H9 (cell line): ENCODE results near the gene BMPER. TPM values are rescaled to one million over a fixed set of nuclear protein-coding genes. Genes with fewer than 3 reads are reported as not detected.

Source experiments
- DNase-seq: peaks from one replicate; pipeline ENCODE4 v3.0.0-alpha.2; 2017
- H2AFZ ChIP-seq: one replicate; pipeline ENCODE4 v1.6.1; 2013; ENCODE audit warnings: mild to moderate bottlenecking, low read length, control low read depth, moderate library complexity
- H2AK5ac ChIP-seq: 2 replicates; pipeline ENCODE4 v1.6.1; 2013; ENCODE audit warnings: low read length, control low read depth, mixed read lengths; ENCODE audit not compliant: insufficient read length
- H2BK120ac ChIP-seq: one replicate; pipeline ENCODE4 v1.6.1; 2013; ENCODE audit warnings: low read depth, mild to moderate bottlenecking, low read length, control low read depth, inconsistent platforms; ENCODE audit not compliant: poor library complexity, severe bottlenecking
- H2BK12ac ChIP-seq: 2 replicates; pipeline ENCODE4 v1.6.1; 2013; ENCODE audit warnings: low read length, control low read depth, mixed read lengths, low read depth; ENCODE audit not compliant: insufficient read length
- H2BK15ac ChIP-seq: 2 replicates; pipeline ENCODE4 v1.6.1; 2013; ENCODE audit warnings: low read depth, low read length, control low read depth
- H2BK20ac ChIP-seq: one replicate; pipeline ENCODE4 v1.6.1; 2013; ENCODE audit warnings: low read depth, mild to moderate bottlenecking, low read length, control low read depth, inconsistent platforms; ENCODE audit not compliant: poor library complexity, severe bottlenecking
- H2BK5ac ChIP-seq: 2 replicates; pipeline ENCODE4 v1.6.1; 2013; ENCODE audit warnings: low read length, control low read depth, mixed read lengths; ENCODE audit not compliant: insufficient read length
- H3K14ac ChIP-seq: 2 replicates; pipeline ENCODE4 v1.6.1; 2013; ENCODE audit warnings: low read length, control low read depth; ENCODE audit not compliant: insufficient read depth
- H3K18ac ChIP-seq: 2 replicates; pipeline ENCODE4 v1.6.1; 2013; ENCODE audit warnings: low read depth, mild to moderate bottlenecking, mixed read lengths, low read length, control low read depth; ENCODE audit not compliant: insufficient read length
- H3K23ac ChIP-seq: 2 replicates; pipeline ENCODE4 v1.6.1; 2013; ENCODE audit warnings: low read length, control low read depth, mixed read lengths, low read depth; ENCODE audit not compliant: insufficient read length
- H3K23me2 ChIP-seq: 2 replicates; pipeline ENCODE4 v1.6.1; 2013; ENCODE audit warnings: low read depth, mild to moderate bottlenecking, mixed read lengths, low read length, control low read depth; ENCODE audit not compliant: insufficient read length, poor library complexity, severe bottlenecking
- H3K27ac ChIP-seq: 2 replicates; pipeline ENCODE4 v1.5.1; 2013; ENCODE audit warnings: low read length, control low read depth, mixed read lengths, low read depth; ENCODE audit not compliant: insufficient read length
- H3K27me3 ChIP-seq: 2 replicates; pipeline ENCODE4 v1.6.1; 2013; ENCODE audit warnings: low read length, control low read depth, inconsistent platforms; ENCODE audit not compliant: insufficient read depth
- H3K4ac ChIP-seq: 2 replicates; pipeline ENCODE4 v1.6.1; 2013; ENCODE audit warnings: low read depth, mild to moderate bottlenecking, control low read depth, inconsistent platforms, low read length, moderate library complexity
- H3K4me1 ChIP-seq: 2 replicates; pipeline ENCODE4 v1.6.1; 2013; ENCODE audit warnings: low read length, control low read depth, inconsistent platforms; ENCODE audit not compliant: insufficient read depth
- H3K4me2 ChIP-seq: 2 replicates; pipeline ENCODE4 v1.6.1; 2013; ENCODE audit warnings: low read length, control low read depth, mixed read lengths; ENCODE audit not compliant: insufficient read length, insufficient read depth
- H3K56ac ChIP-seq: 2 replicates; pipeline ENCODE4 v1.6.1; 2013; ENCODE audit warnings: low read depth, mild to moderate bottlenecking, mixed read lengths, low read length, control low read depth; ENCODE audit not compliant: insufficient read length
- H3K79me1 ChIP-seq: 2 replicates; pipeline ENCODE4 v1.6.1; 2013; ENCODE audit warnings: low read depth, mild to moderate bottlenecking, moderate library complexity, low read length, control low read depth, inconsistent platforms; ENCODE audit not compliant: insufficient read depth, poor library complexity, severe bottlenecking
- H3K79me2 ChIP-seq: 2 replicates; pipeline ENCODE4 v1.6.1; 2013; ENCODE audit warnings: low read length, control low read depth, inconsistent platforms; ENCODE audit not compliant: insufficient read depth
- H3K9ac ChIP-seq: 2 replicates; pipeline ENCODE4 v1.6.1; 2013; ENCODE audit warnings: low read length, control low read depth, mixed read lengths; ENCODE audit not compliant: insufficient read length; ENCODE audit errors: extremely low read depth
- H3K9me3 ChIP-seq: one replicate; pipeline ENCODE4 v1.6.1; 2013; ENCODE audit warnings: low read depth, low read length, inconsistent platforms; ENCODE audit not compliant: control insufficient read depth
- H3T11ph ChIP-seq: one replicate; pipeline ENCODE4 v1.6.1; 2013; ENCODE audit warnings: mild to moderate bottlenecking, low read length, control low read depth, inconsistent platforms
- H4K20me1 ChIP-seq: one replicate; pipeline ENCODE4 v1.6.1; 2013; ENCODE audit not compliant: control insufficient read depth, insufficient read length, insufficient read depth
- H4K5ac ChIP-seq: 2 replicates; pipeline ENCODE4 v1.6.1; 2013; ENCODE audit warnings: low read depth, mild to moderate bottlenecking, mixed read lengths, low read length, control low read depth; ENCODE audit not compliant: insufficient read length
- H4K8ac ChIP-seq: replicated peaks from 2 replicates; pipeline ENCODE4 v1.6.1; 2013; ENCODE audit warnings: low read length, control low read depth, mixed read lengths, low read depth; ENCODE audit not compliant: insufficient read length
- H4K91ac ChIP-seq: 2 replicates; pipeline ENCODE4 v1.6.1; 2013; ENCODE audit warnings: low read depth, mild to moderate bottlenecking, moderate library complexity, mixed read lengths, low read length, control low read depth; ENCODE audit not compliant: insufficient read length
- H3K27ac Mint-ChIP-seq, 3 experiments: 2 replicates in 2 of 3; 3 replicates in 1 of 3; pipeline ENCODE4 v1.8.0; 2020 to 2021; ENCODE audit warnings: mixed read lengths in 3 of 3, mild to moderate bottlenecking in 1 of 3, moderate library complexity in 1 of 3
- H3K27me3 Mint-ChIP-seq: 2 replicates; pipeline ENCODE4 v1.8.0; 2021; ENCODE audit warnings: low read depth, mild to moderate bottlenecking, moderate library complexity, mixed read lengths
- H3K36me3 Mint-ChIP-seq, 3 experiments: 2 replicates in 2 of 3; 3 replicates in 1 of 3; pipeline ENCODE4 v1.8.0; 2020 to 2021; ENCODE audit warnings: low read depth in 3 of 3, mixed read lengths in 3 of 3; ENCODE audit not compliant: insufficient read depth in 1 of 3
- H3K4me1 Mint-ChIP-seq, 2 experiments: 2 replicates each; pipeline ENCODE4 v1.8.0; 2020; ENCODE audit warnings: mixed read lengths in 2 of 2
- H3K4me3 Mint-ChIP-seq, 2 experiments: 2 replicates in 1 of 2; 3 replicates in 1 of 2; pipeline ENCODE4 v1.8.0; 2020 to 2021; ENCODE audit warnings: mild to moderate bottlenecking in 2 of 2, mixed read lengths in 2 of 2, moderate library complexity in 1 of 2
- H3K9me3 Mint-ChIP-seq, 2 experiments: 2 replicates in 1 of 2; 3 replicates in 1 of 2; pipeline ENCODE4 v1.8.0; 2020; ENCODE audit warnings: mild to moderate bottlenecking in 2 of 2, mixed read lengths in 2 of 2, moderate library complexity in 1 of 2
- CTCF ChIP-seq: fragments of 200-600 bp; sonication (generic); conservative IDR thresholded peaks from 3 replicates; pipeline ENCODE4 v1.8.0; 2021; ENCODE audit warnings: antibody characterized with exemption, mild to moderate bottlenecking
- total RNA-seq: library from RNA; stranded (reverse); gene quantifications from 2 replicates; pipeline ENCODE4 v1.2.1, GENCODE V29; 2021

Gene BMPER
- total RNA-seq, 1 experiment from 2014 or later, result 0.20 TPM

GRCh38 chr7:34062826-34063225 lies 157.5 kb downstream of the BMPER start:
- Histone ChIP-seq H4K5ac (no peak overlapping the region), H3K4me1 (peaks cover 22% of the 10 kb centered on the region; the same call in 1 of the 2 replicates), H3K4me2 (no peak overlapping the region), H3K79me1 (no peaks in the 10 kb centered on the region), H4K8ac (no peak overlapping the region), H3K23me2 (no peaks in the 10 kb centered on the region), H3K9ac (no peak overlapping the region), H3K9me3 (no peaks in the 10 kb centered on the region), H2BK120ac (no peak overlapping the region), H3K56ac (no peak overlapping the region), H3K79me2 (no peaks in the 10 kb centered on the region), H3K14ac (no peak overlapping the region), H2BK20ac (no peak overlapping the region), H2BK12ac (no peak overlapping the region), H3K27ac (no peak overlapping the region), H3K23ac (no peak overlapping the region), H4K91ac (no peak overlapping the region), H3K18ac (no peak overlapping the region), H2BK15ac (no peak overlapping the region), H3T11ph (no peak overlapping the region), H3K27me3 (no peaks in the 10 kb centered on the region), H2AFZ (no peak overlapping the region), H2AK5ac (no peak overlapping the region), H4K20me1 (no peaks in the 10 kb centered on the region), H3K4ac (no peak overlapping the region), H2BK5ac (no peak overlapping the region)
- no peaks in the 10 kb centered on the region for H3K9me3 Mint-ChIP-seq
- no peak for DNase-seq
- no peak overlapping the region for H3K4me3 Mint-ChIP-seq
- H3K4me1 Mint-ChIP-seq, result peaks cover 46 to 49% of the 10 kb centered on the region in 2 experiments
- no peak overlapping the region for H3K27ac Mint-ChIP-seq
- no peaks in the 10 kb centered on the region for H3K36me3 Mint-ChIP-seq
- no peaks in the 10 kb centered on the region for H3K27me3 Mint-ChIP-seq
- no peak for TF ChIP-seq CTCF
